GM19324 (cell line): ENCODE measurements around the gene NOS3.
"Not testable (repeated sequence)": the region's sequence is repeated elsewhere in the genome, so short reads cannot be mapped to it uniquely, and the experiment has no call there.

Experiments
- ATAC-seq: cut with Tn5 transposase; IDR thresholded peaks from one replicate; pipeline ENCODE4 v1.9.1; 2021; ENCODE audit warnings: mild to moderate bottlenecking, moderate library complexity; ENCODE audit not compliant: unreplicated experiment, low FRiP score

The NOS3 gene

DNA sequence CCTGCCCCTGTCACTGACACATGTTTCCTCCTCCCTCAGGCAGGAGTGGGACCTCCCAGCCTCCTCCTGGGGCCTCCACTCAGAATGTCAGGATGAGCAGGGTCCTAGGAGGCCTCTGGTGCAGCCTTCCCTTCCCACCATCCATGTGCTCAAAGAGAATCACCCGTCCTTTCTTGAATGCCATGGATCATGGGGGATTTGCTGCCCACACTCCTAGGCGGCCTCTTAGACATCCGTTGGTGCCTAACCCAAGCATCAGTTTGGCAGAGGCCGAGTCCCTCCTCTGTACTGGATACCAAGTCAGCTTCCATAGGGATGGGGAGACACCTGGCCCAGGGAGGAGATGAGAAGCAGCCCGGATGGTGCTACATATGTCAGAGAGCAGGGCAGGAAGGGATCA is 7.0 kb downstream of the NOS3 start:
- no peak for ATAC-seq

DNA sequence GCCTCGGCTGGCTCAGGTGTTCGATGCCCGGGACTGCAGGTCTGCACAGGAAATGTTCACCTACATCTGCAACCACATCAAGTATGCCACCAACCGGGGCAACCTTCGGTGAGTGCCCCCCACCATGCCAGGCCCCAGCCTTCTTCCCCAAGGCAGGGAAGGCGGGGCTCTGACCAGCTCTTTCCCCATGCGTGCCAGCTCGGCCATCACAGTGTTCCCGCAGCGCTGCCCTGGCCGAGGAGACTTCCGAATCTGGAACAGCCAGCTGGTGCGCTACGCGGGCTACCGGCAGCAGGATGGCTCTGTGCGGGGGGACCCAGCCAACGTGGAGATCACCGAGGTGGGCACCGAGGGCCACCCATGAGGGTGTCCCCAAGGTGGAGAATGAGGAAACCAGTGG is 7.5 kb downstream of the NOS3 start:
- no peak for ATAC-seq

DNA sequence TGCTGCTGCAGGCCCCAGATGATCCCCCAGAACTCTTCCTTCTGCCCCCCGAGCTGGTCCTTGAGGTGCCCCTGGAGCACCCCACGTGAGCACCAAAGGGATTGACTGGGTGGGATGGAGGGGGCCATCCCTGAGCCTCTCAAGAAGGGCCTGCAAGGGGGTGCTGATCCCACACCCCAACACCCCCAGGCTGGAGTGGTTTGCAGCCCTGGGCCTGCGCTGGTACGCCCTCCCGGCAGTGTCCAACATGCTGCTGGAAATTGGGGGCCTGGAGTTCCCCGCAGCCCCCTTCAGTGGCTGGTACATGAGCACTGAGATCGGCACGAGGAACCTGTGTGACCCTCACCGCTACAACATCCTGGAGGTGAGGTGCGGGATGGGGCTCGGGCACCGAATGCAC is 8.2 kb downstream of the NOS3 start:
- ATAC-seq, result no peak

DNA sequence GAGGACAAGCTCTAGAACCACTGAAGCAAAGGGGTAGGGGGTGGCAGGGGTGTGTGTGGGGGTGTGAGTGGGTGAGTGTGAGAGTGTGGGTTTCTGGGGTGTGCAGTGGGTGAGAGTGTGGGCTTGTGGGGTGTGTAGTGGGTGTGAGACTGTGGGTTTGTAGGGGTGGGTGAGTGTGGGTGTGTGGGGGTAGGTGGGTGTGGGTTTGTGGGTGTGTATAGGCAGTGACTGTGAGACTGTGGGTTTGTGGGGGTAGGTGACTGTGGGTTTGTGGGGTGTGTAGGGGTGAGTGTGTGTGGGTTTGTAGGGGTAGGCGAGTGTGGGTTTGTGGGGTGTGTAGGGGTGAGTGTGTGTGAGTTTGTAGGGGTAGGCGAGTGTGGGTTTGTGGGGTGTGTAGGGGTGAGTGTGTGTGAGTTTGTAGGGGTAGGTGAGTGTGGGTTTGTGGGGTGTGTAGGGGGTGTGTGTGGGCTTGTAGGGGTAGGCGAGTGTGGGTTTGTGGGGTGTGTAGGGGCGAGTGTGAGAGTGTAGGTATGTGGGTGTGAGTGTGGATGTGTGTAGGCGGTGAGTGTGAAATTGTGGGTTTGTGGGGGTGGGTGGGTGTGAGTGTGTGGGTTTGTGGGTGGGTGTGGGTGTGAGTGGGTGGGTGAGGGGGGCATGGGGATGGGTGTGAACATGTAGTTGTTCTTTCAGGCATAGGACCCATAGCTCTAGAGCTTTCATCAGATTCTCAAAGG is 8.8 kb downstream of the NOS3 start:
- no peak for ATAC-seq

DNA sequence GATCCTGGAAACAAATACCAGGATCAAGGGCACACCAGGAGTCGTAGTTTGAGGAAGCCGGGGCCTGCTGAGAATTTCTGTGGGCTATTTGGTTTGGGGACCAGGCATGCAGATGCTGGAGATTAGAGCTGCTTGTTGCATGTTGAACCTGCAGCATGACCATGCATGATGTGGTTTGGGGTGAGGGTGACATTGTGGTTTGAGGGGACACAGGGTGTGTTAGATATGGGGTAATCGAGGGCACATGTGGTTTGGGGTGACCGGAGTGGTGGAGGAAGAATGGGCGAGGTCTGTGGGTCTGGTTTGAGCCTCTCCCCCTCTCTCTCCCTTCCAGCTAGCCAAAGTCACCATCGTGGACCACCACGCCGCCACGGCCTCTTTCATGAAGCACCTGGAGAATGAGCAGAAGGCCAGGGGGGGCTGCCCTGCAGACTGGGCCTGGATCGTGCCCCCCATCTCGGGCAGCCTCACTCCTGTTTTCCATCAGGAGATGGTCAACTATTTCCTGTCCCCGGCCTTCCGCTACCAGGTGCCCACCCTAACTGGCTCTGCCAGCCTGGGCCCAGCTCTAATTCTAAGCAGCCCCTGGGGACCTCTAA is 10.2 kb downstream of the NOS3 start:
- ATAC-seq, result no peak

DNA sequence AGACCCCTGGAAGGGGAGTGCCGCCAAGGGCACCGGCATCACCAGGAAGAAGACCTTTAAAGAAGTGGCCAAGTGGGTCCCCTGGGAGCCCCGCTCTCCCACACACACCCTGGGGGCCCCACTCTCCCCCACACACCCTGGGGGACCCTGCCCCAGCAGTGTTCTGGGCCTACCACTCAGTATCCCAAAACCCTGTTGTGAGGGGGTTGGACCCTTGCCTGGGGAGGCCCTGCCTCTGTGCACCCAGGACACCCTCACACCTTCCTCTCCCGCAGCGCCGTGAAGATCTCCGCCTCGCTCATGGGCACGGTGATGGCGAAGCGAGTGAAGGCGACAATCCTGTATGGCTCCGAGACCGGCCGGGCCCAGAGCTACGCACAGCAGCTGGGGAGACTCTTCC is 10.7 kb downstream of the NOS3 start:
- no peak for ATAC-seq

DNA sequence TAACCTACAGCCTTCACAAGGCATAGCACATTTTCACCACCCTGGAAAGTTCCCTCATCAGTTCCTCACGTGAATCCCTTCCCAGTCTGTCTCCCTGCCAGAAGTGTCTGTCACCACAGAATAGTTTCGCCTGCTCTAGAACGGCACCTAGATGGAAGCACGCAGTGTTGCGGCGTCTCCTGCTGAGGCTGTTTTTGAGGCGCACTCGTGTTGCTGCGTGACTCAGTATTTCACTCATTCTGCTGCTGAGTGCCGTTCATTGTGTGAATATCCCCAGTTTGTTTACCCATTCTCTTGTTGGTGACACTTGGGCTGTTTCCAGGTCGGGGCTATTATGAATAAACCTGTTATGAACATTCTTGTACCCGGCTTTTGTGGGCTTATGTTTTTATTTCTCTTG is 12.8 kb downstream of the NOS3 start:
- no peak for ATAC-seq

DNA sequence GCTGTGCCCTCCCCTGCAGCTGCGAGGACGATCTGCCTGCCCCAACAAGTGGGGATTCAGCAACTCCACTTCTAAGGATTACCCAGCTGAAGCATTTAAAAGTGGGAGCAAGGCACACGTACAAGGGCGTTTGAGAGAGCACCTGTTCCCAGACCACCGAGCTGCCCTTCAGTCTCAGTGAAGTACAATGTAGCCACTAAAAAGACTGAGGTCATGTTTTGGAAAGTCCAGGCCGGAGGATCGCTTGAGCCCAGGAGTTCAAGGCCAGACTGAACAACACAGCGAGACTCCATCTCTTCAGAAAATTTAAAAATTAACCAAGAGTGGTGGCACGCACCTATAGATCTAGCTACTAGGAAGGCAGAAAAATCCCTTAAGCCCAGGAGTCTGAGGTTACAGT is 14.7 kb downstream of the NOS3 start:
- ATAC-seq, result no peak

DNA sequence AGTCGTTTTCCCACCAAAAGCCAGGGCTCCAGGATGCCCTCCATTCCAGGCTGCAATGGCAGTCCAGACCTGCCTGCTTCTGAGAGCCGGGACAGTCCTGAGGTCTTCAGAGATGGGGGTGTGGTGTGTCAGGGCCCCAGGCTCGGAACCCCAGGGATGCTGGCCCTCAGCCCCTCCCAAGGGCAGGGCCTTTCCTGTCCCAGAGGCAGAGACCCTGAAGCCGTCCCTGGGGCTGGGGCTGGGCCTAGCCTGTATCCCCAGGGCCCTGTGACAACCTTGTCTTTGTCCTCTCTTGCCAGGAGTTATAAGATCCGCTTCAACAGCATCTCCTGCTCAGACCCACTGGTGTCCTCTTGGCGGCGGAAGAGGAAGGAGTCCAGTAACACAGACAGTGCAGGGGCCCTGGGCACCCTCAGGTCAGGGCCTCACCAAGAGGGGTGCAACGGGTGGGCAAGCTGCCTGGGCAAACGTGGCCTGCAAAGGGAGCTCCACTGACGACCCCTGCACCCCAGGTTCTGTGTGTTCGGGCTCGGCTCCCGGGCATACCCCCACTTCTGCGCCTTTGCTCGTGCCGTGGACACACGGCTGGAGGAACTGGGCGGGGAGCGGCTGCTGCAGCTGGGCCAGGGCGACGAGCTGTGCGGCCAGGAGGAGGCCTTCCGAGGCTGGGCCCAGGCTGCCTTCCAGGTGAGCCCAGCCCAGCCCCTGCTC is 15.9 kb downstream of the NOS3 start:
- no peak for ATAC-seq

DNA sequence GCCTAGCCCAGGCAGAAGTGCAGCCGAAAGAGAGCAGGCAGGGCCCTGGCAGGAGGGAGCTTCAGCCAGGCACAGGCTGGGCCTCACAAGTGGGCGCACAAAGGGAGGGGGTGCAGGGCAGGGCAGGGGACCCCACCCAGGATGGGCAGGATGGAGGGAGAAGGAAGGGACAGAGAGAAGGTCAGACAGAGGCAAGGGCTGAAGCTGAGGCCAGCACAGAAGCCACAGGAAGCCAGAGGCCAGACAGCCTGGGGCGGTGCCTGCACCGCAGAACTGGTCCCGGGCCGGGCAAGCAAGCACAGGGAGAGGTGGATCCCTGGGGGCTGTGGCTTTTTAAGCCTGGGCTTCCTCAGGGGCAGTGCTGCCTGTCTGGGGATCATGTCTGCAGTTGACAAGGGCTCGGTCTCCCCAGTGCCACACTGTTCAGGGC is 16.7 kb downstream of the NOS3 start:
- ATAC-seq, result no peak

DNA sequence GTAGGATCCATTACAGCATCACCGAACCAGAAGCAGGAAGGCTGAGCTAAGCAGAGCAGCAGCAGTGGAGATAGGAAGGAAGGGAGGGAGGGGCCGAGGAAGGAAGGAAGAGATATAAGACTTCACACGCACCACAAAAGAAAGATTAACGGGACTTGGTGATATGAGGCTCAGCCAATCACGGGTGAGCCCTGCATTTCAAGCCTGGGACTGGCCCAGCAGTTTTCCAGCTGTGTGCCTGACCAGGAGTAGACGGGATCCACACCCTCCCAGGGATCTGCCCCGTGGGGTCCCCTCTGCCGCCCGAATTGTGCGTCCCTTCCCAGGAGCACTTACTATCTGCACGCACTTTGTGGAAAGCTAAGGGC is 17.3 kb downstream of the NOS3 start:
- ATAC-seq, result no peak

DNA sequence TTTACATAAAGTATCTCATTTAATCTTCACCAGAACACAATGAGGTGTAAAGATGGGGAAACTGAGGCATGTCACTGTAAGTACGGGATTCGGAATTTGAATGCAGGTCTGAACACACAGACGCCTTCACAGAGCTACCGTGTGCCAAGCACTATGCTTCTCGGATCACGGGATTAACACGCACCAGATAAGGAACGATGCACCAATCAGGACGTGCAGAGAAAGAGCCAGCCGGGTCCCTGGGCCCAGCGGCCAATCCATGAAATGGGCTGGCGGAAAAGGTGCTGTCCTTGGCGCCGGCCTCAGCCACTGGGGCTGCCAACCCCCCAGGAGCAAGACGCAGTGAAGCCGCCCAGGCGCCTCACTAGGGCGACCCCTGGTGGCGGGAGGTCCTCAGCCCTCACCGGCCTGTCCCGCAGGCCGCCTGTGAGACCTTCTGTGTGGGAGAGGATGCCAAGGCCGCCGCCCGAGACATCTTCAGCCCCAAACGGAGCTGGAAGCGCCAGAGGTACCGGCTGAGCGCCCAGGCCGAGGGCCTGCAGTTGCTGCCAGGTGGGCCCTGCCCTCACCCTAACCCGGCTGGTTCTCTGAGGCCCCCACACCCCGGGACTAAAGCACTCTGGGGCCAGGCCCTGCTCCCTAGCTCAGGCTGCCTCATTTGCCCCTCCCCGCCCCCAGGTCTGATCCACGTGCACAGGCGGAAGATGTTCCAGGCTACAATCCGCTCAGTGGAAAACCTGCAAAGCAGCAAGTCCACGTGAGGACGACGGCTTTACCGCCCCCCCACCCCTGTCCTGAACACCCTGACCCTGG is 17.9 kb downstream of the NOS3 start:
- peak; percentile 77 for ATAC-seq

DNA sequence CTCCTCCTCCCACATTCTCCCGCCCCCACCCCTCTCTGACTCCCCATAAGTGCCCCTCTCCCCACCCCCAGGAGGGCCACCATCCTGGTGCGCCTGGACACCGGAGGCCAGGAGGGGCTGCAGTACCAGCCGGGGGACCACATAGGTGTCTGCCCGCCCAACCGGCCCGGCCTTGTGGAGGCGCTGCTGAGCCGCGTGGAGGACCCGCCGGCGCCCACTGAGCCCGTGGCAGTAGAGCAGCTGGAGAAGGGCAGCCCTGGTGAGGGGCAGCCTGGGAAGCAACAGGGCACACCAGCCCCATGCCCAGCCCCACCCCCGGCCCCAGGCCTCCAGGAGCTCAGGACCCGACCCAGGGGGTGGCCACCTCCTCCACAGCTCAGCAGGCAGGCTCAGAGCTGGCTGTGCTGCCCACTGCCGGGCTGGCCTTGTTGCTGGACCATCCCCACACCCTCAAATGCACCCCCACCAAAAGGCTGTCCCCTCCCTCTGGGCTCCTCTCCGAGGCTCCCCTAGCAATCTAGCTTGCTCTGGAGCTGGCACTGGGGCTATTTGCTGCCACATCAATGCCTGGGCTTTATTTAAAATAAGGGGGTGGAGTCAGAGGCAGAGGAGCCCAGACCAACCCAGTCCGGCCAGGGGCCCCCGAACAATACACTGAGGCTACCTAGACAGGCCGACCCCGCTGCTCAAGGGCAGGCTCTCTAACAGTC is 18.7 kb downstream of the NOS3 start:
- ATAC-seq, result no peak

DNA sequence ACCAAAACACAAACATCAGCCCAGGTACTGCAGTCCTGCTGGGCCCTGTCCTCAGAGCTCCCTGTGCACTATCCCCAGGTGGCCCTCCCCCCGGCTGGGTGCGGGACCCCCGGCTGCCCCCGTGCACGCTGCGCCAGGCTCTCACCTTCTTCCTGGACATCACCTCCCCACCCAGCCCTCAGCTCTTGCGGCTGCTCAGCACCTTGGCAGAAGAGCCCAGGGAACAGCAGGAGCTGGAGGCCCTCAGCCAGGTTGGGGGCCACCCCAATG is 19.2 kb downstream of the NOS3 start:
- ATAC-seq, result no peak

DNA sequence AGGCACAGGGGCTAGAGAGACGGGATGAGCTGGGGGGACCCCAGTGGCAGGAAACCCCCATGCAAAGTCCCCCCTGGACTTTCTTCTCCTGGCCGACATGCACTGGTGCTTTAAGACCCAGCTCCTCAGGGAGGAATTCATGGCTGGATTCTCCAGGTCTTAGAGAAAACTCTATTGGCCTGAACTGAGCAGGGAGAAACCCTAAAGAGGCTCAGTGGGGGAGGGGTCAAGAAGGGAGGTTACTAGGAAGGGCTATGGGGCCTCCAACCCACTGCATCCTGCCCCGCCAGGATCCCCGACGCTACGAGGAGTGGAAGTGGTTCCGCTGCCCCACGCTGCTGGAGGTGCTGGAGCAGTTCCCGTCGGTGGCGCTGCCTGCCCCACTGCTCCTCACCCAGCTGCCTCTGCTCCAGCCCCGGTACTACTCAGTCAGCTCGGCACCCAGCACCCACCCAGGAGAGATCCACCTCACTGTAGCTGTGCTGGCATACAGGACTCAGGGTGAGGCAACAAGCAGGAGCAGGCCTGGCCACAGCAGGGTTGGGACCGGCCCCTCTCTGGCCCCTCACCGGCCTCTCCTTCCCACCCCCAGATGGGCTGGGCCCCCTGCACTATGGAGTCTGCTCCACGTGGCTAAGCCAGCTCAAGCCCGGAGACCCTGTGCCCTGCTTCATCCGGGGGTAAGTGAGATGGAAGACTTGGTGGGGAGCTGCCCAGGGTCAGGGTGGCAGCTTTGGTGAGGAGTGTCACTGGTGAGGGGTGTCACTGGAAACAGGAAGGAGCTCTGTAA is 19.7 kb downstream of the NOS3 start:
- ATAC-seq, result no peak

DNA sequence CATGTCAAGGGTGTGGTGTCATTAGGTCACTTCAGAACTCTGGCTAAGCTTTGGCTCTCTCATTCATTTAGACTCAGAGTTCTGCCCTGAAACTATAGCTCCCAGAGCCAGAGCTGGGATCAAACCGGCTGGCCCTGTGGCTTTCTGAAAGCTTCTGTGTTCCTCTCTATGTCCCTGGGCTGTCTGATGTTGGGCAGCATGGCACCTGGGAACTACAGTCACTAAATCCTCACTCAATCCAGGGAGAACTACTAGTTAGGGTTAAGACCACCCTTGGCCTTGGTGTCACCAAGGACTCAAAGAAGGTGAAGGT is 20.2 kb downstream of the NOS3 start:
- no peak for ATAC-seq

DNA sequence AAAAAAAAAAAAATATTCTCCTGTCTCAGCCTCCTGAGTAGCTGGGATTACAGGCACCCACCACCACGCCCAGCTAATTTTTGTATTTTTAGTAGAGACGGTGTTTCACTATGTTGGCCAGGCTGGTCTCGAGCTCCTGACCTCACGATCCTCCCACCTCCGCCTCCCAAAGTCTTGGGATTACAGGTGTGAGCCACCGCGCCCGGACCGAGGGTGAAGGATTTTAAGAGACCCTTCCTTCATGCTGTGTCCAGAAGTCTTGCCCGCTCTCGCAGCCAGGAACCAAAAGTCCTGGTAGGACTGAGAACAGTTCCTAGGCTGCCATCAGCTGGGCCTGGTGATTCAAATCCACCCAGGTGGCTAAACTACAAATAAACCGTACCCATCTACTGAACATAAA is 20.8 kb downstream of the NOS3 start:
- ATAC-seq, result not testable (repeated sequence)

DNA sequence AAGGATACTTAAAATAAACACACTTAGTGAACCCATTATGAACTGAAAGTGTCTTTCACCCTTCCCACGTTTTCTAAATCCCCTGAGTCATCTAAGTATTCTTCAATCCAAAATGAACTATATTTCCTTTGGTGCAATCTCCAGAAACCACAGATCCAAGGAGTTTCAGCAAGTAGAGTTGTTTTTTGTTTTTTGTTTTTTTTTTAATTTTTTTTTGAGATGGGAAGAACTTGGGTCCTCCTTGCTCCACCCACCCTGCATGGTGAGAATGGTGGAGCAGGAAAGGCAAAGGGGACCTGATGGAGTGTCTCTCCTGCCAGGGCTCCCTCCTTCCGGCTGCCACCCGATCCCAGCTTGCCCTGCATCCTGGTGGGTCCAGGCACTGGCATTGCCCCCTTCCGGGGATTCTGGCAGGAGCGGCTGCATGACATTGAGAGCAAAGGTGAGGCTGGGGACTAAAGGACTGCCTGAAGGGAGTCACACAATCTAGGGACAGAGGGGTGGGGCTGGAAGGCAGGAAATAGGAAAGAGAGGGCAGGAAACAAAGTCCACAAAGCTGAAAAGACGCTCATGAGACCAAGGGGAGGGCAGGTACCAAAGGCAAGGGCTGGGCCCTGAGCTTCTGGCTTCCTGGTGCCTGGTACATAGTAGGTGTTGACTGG is 21.3 kb downstream of the NOS3 start:
- ATAC-seq, result no peak

DNA sequence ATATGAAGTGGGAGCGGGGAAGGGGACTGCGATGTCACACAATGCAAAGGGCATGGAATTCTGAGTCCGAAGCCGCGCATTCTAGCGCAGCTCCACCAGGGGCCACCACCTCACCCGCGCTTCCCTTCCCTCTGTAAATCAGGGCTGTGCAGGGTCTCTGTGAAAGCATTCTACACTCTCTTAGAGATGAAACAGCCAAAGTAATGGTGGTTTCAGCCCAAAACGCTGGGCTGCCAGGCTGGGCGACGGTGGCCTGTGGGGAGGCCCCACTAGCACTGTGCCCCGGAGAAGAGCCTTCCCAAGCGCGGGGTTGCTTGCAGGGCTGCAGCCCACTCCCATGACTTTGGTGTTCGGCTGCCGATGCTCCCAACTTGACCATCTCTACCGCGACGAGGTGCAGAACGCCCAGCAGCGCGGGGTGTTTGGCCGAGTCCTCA is 22.1 kb downstream of the NOS3 start:
- no peak for ATAC-seq

DNA sequence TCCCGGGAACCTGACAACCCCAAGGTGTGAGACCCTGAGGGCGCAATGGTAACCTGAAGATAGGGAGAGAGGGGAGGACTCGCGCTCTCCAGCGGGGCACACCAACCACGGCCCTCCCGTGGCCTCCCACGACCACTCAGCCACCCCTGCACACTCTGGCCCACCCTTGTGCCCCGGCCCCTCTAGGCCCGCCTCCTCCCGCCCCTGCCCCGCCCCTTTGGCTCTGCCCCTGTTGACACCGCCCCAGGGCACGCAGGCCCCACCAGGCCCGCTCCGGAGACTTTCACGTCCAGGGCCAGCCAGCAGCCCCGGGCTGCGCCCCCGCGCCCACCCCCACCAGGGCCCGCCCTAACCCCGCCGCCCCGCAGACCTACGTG is 22.5 kb downstream of the NOS3 start:
- no peak for ATAC-seq
